Fibroblast of villous mesenchyme (primary cell): ENCODE data around the gene PKMYT1. TPM values are rescaled to one million over a fixed set of nuclear protein-coding genes. Genes with fewer than 3 reads are reported as not detected.

ENCODE experiments used
- DNase-seq: peaks from one replicate; pipeline ENCODE4 v3.0.0-alpha.2; 2010; ENCODE audit warnings: low read depth
- H3K4me3 ChIP-seq: 2 replicates; pipeline ENCODE4 v1.5.1; 2011; ENCODE audit warnings: low read depth, mild to moderate bottlenecking, low read length
- total RNA-seq: library from RNA; depleted of rRNA; stranded (reverse); fragments of >200 nt; gene quantifications from 2 replicates; pipeline ENCODE4 v1.2.3, GENCODE V29; 2012
- TF ChIP-seq, protein P1 (sequence below): IDR thresholded peaks from 2 replicates; pipeline ENCODE4 v1.5.1; 2012; ENCODE audit warnings: low read depth, mild to moderate bottlenecking, low read length; ENCODE audit not compliant: insufficient read depth

Gene PKMYT1
- total RNA-seq, 1 donor: 6.9 TPM

- DNase-seq: no peak
- TF ChIP-seq, protein P1, sequence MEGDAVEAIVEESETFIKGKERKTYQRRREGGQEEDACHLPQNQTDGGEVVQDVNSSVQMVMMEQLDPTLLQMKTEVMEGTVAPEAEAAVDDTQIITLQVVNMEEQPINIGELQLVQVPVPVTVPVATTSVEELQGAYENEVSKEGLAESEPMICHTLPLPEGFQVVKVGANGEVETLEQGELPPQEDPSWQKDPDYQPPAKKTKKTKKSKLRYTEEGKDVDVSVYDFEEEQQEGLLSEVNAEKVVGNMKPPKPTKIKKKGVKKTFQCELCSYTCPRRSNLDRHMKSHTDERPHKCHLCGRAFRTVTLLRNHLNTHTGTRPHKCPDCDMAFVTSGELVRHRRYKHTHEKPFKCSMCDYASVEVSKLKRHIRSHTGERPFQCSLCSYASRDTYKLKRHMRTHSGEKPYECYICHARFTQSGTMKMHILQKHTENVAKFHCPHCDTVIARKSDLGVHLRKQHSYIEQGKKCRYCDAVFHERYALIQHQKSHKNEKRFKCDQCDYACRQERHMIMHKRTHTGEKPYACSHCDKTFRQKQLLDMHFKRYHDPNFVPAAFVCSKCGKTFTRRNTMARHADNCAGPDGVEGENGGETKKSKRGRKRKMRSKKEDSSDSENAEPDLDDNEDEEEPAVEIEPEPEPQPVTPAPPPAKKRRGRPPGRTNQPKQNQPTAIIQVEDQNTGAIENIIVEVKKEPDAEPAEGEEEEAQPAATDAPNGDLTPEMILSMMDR: no peak
- H3K4me3 ChIP-seq: no peak overlapping the region
Measured at GRCh38 chr16:2999929-3000328, 19.7 kb upstream of the PKMYT1 start.

GRCh38 chr16:2996298-2996697, 16.1 kb upstream of the PKMYT1 start:
- TF ChIP-seq, protein P1: no peak
- H3K4me3 ChIP-seq: no peak overlapping the region
- no peak for DNase-seq

- no peak for DNase-seq
- TF ChIP-seq, protein P1: no peak
- no peak overlapping the region for H3K4me3 ChIP-seq
Measured at GRCh38 chr16:2992383-2993081, 12.3 kb upstream of the PKMYT1 start.

GRCh38 chr16:2991566-2992261, 11.5 kb upstream of the PKMYT1 start:
- DNase-seq: no peak
- TF ChIP-seq, protein P1: no peak
- H3K4me3 ChIP-seq: no peak overlapping the region

DNA sequence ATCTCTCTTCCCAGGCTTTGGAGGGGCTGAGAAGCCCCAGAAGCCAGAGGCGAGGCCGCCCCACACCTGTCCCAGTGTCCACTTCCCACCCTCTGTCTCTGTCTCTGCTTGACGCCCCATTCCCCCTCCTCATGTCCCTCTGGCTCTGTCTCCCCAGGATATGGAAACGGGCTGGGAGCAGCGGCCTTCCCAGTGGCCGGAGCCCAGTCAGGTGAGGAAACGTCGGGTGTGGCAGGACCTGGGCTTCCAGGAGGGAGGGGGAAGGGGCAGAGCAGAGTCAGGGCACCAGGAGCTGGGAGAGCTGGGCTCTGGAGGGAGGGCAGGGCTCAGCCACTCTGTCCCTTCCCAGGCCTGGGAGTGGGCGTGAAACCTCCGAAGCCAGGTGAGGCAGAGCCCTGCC, 10.6 kb upstream of the PKMYT1 start:
- TF ChIP-seq, protein P1: no peak
- H3K4me3 ChIP-seq: no peak overlapping the region
- DNase-seq: no peak

DNA sequence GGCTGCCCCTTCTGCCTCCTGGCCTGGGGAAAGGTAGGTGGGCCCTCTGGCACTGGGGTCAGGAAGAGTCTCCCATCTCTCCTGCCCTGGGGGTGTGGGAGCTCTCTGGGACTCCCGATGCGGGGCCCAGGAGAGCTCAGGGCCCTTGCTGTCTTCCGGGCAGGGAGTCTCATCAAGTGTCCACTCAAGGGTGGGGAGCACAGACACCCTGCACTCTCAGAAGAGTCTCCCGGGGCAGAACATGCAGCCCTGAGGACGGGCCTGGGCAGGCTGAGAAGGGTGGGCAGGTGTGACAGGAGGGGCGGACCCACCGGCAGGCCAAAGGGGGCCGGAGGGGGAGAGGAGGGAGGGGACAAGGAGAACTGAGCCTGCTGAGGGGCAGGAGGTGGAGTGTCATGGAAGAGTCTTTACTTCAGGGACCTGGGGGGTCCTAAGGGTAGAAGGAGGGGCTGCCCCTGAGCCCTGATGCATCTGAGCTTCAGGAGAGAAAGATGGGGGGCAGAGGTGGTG, 8.4 kb upstream of the PKMYT1 start:
- no peak overlapping the region for H3K4me3 ChIP-seq
- TF ChIP-seq, protein P1: no peak
- DNase-seq: no peak
